SU-DHL-6 (cell line): Measurements from ENCODE around the gene INPP5A.

ENCODE experiments used
- EZH2phosphoT487 ChIP-seq: fragments of 200-600 bp; sonication (generic), shearing (Covaris generic); conservative IDR thresholded peaks from 2 replicates; pipeline ENCODE4 v1.6.1; 2018; ENCODE audit warnings: mild to moderate bottlenecking, antibody characterized with exemption, low read length, moderate library complexity, mixed read lengths
- TF ChIP-seq, protein P1 (sequence below): fragments of 200-600 bp; sonication (generic); IDR thresholded peaks from one replicate; pipeline ENCODE4 v1.5.1; 2017; ENCODE audit warnings: antibody characterized with exemption, mild to moderate bottlenecking, low read length, moderate library complexity; ENCODE audit not compliant: insufficient read depth, poor library complexity, severe bottlenecking

DNA sequence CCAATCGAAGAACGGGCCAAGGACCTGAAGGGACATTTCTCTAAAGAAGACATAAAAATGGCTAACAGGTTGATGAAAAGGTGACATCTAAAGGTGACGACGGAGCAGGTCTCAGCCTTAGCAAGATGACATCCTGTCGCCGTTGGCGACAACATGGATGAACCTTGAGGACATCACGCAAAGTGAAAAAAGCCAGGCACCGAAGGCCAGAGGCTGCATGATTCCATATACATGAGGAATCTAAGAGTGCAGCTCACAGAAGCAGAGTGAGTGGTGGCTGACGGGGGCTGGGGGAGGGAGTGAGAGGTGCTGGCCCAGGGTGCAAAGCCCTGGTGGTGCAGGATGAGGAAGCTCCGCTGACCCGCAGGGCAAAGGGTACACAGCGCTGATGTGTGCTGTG lies 282.5 kb downstream of the INPP5A start:
- TF ChIP-seq, protein P1, sequence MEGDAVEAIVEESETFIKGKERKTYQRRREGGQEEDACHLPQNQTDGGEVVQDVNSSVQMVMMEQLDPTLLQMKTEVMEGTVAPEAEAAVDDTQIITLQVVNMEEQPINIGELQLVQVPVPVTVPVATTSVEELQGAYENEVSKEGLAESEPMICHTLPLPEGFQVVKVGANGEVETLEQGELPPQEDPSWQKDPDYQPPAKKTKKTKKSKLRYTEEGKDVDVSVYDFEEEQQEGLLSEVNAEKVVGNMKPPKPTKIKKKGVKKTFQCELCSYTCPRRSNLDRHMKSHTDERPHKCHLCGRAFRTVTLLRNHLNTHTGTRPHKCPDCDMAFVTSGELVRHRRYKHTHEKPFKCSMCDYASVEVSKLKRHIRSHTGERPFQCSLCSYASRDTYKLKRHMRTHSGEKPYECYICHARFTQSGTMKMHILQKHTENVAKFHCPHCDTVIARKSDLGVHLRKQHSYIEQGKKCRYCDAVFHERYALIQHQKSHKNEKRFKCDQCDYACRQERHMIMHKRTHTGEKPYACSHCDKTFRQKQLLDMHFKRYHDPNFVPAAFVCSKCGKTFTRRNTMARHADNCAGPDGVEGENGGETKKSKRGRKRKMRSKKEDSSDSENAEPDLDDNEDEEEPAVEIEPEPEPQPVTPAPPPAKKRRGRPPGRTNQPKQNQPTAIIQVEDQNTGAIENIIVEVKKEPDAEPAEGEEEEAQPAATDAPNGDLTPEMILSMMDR: no peak
- no peak for TF ChIP-seq EZH2phosphoT487
